BJ (cell line): ENCODE measurements around the gene JAKMIP1. TPM values are rescaled to one million over a fixed set of nuclear protein-coding genes. Genes with fewer than 3 reads are reported as not detected.

Experiments used
- CTCF ChIA-PET: fragments of 350-600 bp; formaldehyde crosslinking; extraction: SDS; loops from one replicate; lab custom pipeline; 2021; ENCODE audit warnings: antibody characterized with exemption, inconsistent platforms; lab: Yijun Ruan, JAX
- POLR2A ChIA-PET: fragments of 300-600 bp; sonication (Branson Sonifier 250); formaldehyde crosslinking; extraction: SDS; loops from one replicate; lab custom pipeline; 2021; ENCODE audit warnings: antibody characterized with exemption; lab: Charles Lee
- DNase-seq: peaks from one replicate; pipeline ENCODE4 v3.0.0-alpha.2; 2011; ENCODE audit warnings: low read depth
- H3K27me3 ChIP-seq: 2 replicates; pipeline ENCODE4 v1.6.0; 2011; ENCODE audit warnings: low read length; ENCODE audit not compliant: control insufficient read depth, insufficient read depth
- H3K36me3 ChIP-seq: 2 replicates; pipeline ENCODE4 v1.5.1; 2011; ENCODE audit warnings: low read length; ENCODE audit not compliant: control insufficient read depth, insufficient read depth
- H3K4me3 ChIP-seq: 2 replicates; pipeline ENCODE4 v1.5.1; 2011; ENCODE audit warnings: low read depth, mild to moderate bottlenecking, control low read depth, low read length
- CTCF ChIP-seq: IDR thresholded peaks from 2 replicates; pipeline ENCODE4 v1.5.1; 2011; ENCODE audit warnings: low read depth, mild to moderate bottlenecking, control low read depth, inconsistent platforms, low read length, moderate library complexity; ENCODE audit not compliant: insufficient read depth
- polyA plus RNA-seq: library from polyadenylated mRNA; depleted of rRNA; stranded (reverse); fragments of >200 nt; gene quantifications from 2 replicates; pipeline ENCODE4 v1.2.3, GENCODE V29; 2011

JAKMIP1 gene
- polyA plus RNA-seq, 1 experiment, result not detected

- no peaks in the 10 kb centered on the region for H3K36me3 ChIP-seq
- no peak for DNase-seq
- POLR2A ChIA-PET, result no interaction called here
- no peak for TF ChIP-seq CTCF
- no peak overlapping the region for H3K4me3 ChIP-seq
- CTCF ChIA-PET, result no interaction called here
- H3K27me3 ChIP-seq, result no peaks in the 10 kb centered on the region
Measured at GRCh38 chr4:6182376-6183280, 17.7 kb downstream of the JAKMIP1 start.

- Histone ChIP-seq H3K4me3 (no peak overlapping the region), H3K36me3 (no peaks in the 10 kb centered on the region), H3K27me3 (no peaks in the 10 kb centered on the region)
- ChIA-PET POLR2A (no interaction called here), CTCF (no interaction called here)
- no peak for DNase-seq
- no peak for TF ChIP-seq CTCF
Measured at GRCh38 chr4:6180841-6181631, 19.3 kb downstream of the JAKMIP1 start.

- ChIA-PET POLR2A (no interaction called here), CTCF (no interaction called here)
- DNase-seq, result no peak
- H3K4me3 ChIP-seq, result no peak overlapping the region
- no peaks in the 10 kb centered on the region for H3K36me3 ChIP-seq
- H3K27me3 ChIP-seq, result no peaks in the 10 kb centered on the region
- TF ChIP-seq CTCF, result no peak
Measured at GRCh38 chr4:6179362-6179761, 21.0 kb downstream of the JAKMIP1 start.

- H3K4me3 ChIP-seq, result no peak overlapping the region
- H3K27me3 ChIP-seq, result no peaks in the 10 kb centered on the region
- ChIA-PET CTCF (no interaction called here), POLR2A (no interaction called here)
- H3K36me3 ChIP-seq, result no peaks in the 10 kb centered on the region
- DNase-seq, result no peak
- TF ChIP-seq CTCF, result no peak
Measured at GRCh38 chr4:6178757-6179156, 21.6 kb downstream of the JAKMIP1 start.

- Histone ChIP-seq H3K36me3 (no peaks in the 10 kb centered on the region), H3K4me3 (no peak overlapping the region), H3K27me3 (no peaks in the 10 kb centered on the region)
- no peak for DNase-seq
- CTCF ChIA-PET, result no interaction called here
- no peak for TF ChIP-seq CTCF
- POLR2A ChIA-PET, result no interaction called here
Measured at GRCh38 chr4:6177587-6178197, 22.7 kb downstream of the JAKMIP1 start.
